HG03342 (cell line): ENCODE measurements around the gene SLC30A2.
"Not testable (repeated sequence)": the region's sequence is repeated elsewhere in the genome, so short reads cannot be mapped to it uniquely, and the experiment has no call there.

Source experiments
- ATAC-seq: cut with Tn5 transposase; IDR thresholded peaks from one replicate; pipeline ENCODE4 v1.9.1; 2021; ENCODE audit warnings: mild to moderate bottlenecking, moderate library complexity; ENCODE audit not compliant: unreplicated experiment

The SLC30A2 gene, protein sequence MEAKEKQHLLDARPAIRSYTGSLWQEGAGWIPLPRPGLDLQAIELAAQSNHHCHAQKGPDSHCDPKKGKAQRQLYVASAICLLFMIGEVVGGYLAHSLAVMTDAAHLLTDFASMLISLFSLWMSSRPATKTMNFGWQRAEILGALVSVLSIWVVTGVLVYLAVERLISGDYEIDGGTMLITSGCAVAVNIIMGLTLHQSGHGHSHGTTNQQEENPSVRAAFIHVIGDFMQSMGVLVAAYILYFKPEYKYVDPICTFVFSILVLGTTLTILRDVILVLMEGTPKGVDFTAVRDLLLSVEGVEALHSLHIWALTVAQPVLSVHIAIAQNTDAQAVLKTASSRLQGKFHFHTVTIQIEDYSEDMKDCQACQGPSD

DNA sequence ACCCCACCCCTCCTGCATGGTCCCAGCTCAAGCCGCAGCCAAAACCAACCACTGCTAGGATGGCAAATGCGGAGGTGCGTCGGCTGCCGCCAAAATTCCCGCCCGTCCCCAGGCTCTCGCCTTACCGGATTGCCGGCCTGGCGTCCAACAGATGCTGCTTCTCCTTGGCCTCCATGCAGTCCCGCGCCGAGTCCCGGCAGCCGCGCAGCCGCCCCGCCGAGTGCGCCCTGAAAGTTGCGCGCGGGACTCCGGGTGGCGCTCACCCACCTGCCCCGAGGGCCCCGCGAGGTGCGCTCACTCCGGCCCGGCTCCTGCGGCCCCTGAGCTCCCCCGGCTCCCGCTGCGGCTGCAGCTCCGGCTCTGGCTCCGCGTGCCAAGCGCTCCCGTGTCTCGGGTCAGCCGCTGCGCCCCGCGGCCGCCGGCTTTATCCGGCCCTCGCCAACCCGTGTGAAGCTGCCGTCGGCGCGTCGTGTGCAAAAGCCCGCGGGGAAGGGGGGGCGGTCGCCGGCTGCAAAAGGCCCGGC is at the start of gene SLC30A2:
TSS of gene SLC30A2 (minus strand) at position 397 of the 524 bp plus-strand sequence. CDS start at position 175, 222 bp downstream.
- ATAC-seq, result no peak

DNA sequence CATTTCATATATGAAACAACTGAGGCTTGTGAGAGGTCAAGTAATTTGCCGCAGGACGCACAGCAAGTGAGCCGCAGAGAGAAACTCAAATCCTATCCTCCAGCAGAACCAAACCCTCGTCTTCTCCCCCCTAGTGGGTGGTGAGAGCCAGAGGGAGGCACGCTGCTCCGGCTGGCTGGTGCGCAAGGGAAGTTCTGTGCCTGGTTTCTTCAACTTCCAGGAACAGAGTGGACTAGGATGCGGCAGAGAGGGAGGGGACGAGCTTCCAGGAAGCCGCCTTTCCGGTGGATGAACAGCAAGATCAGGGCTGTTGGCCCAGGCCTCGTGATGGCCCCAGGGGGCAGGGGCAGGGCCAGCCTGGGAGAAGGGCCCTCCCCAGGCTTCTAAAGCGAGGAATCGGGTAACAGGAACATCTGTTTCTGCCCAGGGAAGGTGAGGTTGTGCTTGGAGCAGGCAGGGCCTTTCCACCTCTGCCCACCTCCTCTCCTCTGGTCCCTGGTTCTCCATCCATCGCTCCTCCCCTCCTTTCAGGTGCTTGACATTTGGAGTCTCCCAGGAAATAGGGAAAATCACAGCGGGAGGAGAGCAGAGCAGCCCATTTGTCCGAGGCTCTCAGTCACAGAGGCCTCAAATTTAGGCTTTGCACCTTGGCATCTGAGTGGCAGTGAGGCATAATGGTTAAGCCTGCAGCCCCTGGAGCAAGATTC is 48.9 kb upstream of the SLC30A2 start:
- no peak for ATAC-seq

DNA sequence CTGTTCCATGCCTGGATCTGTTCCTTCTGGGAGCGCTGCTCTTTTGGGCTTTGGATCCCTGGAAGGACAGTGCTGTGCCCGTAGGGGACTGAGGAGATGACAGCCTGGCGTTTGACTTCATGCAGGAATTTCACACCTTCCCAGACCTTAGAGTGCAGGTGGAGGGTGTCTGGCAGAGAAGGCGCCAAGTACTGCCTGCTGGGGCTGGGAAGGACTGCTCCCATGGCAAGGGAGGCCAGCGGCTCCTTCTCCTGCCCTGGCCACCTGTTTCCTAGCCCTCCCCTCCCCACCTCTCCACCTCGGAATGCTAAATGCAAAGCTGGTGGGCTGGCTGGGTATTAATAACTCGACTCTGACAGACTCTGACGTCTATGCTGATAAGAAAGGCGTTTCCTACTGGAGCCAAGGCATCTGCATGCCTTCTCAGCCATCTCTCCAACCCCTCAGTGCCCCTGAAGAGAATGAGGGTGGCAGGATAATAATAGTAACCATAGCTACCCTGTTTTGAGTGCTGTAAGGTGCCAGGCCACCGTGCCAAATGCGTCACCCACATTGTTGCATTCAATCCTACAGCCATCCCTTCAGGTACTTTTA is 48.3 kb upstream of the SLC30A2 start:
- no peak for ATAC-seq

DNA sequence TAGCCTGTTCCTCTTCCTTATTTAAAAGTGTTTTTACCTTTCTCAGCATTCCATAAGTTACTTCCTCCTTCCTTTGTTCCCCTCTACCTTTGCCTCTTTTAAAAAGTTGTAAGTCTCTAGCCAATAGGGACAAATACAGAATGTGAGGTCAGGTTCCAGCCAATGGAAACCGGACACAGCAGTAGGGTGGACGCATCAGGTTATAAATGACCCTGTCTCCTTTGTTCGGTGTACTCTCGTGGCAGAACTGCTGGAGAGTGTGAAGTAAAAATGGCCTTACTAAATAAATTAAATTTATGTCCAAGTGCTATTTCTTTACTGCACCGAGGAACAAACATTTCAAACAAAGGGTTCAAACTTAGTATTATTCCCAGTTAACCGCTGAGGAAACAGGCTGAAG is 47.7 kb upstream of the SLC30A2 start:
- not testable (repeated sequence) for ATAC-seq

DNA sequence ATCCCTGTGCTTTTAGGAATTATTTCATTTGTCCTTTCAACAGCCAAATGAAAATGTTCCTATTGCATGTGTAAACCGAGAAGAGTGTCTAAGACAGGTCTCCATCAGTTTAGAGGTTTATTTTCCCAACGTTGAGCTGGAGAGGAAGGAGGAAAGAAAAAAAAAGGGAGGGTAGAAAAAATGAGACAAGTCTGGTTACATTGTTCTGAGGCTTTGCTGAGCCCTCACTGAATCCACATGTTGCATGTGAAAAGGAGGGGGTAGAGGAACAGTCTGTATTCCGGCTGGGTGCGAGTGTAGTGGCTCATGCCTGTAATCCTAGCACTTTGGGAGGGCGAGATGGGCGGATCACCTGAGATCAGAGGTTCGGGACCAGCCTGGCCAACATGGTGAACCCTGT is 46.5 kb upstream of the SLC30A2 start:
- no peak for ATAC-seq

DNA sequence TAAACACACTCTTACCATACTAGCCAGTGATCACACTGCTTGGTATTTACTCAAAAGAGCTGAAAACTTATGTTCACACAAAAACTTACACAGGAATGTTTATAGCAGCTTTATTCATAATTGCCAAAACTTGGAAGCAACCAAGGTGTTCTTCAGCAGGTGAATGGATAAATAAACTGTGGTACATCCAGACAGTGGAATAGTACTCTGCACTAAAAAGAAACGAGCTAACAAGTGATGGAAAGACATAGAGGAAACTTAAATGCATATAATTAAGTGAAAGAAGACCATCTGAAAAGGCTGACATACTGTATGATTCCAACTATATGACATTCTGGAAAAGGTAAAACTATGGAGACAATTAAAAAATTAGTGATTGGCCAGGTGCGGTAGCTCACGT is 45.0 kb upstream of the SLC30A2 start:
- ATAC-seq, result no peak

DNA sequence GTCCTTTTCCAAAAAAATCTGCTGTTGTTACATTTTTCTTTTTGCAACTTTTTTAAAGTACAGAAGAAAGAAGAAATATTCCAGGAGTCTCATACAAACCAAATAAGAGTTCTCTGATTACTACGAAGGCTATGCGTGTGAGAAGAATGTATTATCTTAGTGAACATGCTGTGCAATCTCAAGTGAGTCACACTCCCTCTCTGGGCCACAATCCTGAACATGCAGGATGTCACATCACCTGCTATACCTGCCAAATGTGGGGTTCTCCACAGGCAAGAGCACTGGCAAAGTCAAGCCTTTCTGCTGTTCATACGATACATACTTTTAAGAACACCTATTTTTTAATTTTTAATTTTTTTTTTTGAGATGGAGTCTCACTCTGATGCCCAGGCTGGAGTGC is 43.2 kb upstream of the SLC30A2 start:
- no peak for ATAC-seq

DNA sequence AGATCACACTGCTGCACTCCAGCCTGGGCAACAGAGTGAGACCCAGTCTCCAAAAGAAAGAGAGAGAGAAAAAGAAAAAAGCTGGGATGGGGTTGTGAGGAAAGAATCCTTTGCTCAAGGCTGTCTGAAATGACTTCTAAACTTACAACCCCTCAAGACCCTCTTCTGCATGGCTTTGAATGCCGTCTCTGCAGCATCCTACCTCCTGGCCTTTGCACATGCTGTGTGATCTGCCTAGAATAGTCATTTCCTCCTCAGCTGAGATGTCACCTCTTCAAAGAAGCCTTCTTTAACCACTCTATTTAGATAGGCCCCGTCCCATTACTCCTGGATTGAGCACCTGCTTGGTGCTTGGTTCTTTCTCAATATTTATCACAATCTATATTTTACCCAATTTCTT is 38.9 kb upstream of the SLC30A2 start:
- ATAC-seq, result no peak

DNA sequence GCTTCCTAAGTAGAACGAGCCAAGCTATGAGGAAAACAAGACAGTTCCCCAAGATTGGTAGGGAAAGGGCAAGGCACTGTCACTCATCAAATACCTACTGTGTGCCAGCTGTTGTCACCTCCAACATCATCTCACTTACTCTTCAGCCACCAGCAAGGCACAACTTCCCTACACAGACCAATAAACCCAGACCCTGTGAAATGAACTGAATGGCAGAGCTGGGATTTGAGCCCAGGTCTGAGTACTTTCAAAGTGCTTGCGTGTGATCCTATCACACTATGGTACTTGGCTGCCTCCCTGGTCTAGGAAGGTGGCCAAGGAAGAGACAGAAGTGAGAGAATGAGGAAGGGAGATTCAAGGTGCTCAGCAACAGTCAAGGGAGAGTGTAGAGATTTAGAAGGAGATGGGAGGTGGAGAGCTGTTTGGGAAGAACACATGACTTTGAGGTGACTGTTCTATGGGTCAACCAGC is 38.2 kb upstream of the SLC30A2 start:
- ATAC-seq, result no peak

DNA sequence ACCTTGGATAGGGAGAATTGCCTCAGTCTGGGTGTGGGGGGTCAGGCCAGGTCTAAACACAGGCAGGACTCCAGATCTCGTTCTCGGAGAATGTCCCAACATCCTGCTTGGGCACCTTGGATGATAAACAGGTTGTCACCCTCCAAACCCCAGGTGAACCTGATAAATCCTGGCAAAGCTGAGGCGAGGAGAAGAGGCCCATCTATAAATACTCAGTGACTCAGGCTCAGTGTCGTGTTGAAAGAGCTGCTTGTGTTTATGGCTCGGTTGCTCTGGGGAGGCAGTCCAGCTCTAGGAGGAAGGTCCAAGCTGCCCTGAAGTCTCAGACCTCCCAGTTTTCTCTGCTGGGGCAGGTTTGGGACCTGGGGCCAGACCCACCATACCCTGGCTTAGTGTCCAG is 37.3 kb upstream of the SLC30A2 start:
- ATAC-seq, result no peak

DNA sequence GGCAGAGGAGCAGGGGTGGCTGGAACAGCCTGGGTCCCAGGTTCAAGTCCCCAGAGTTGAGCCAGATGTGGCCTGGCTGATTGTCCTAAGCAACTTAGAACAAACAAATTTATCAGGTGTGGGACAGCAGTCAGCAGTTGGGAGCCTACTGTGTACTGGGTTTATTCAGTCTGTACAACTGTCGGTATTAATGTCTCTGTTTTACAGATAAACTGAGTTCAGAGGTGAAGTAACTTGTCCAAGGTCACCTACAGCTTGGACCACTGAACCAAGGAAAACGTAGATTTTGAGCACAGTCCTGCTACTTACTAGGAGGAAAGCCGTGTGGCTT is 36.1 kb upstream of the SLC30A2 start:
- ATAC-seq, result no peak

DNA sequence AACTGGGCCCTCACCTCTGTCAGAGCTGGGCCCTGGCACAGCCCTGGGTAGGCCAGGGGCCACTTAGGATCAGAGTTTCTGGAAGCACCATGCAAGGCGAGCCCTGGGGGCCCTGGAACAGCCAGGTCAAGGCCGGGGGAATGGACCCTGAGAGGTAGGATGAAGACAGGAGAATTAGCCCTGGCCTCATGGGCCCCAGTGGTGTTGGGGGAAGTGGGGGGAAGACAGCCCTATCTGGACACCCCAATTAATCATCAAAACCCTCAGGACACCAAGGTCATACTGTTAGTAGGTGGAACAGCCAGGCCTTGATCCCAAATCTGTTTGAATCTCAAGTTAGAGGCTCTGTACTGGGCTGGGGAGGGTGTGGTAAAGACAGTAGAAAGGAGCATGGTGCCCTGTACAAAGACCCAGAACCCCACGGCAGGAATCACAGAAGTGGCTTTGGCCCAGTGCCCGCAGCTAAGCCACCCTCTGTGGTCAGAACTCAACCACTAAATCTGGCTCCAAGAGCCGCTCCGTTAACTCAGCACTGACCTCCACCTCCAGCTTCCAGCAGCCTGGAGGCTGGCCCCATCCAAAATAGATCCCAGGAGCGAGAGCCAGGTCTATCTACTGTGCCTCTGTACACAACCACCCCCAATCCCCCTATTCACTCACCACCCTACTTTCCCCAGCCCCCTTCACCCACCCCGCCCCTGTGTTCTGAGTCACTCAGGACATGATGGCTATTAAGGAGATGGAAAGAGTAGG is 35.5 kb upstream of the SLC30A2 start:
- ATAC-seq, result no peak

DNA sequence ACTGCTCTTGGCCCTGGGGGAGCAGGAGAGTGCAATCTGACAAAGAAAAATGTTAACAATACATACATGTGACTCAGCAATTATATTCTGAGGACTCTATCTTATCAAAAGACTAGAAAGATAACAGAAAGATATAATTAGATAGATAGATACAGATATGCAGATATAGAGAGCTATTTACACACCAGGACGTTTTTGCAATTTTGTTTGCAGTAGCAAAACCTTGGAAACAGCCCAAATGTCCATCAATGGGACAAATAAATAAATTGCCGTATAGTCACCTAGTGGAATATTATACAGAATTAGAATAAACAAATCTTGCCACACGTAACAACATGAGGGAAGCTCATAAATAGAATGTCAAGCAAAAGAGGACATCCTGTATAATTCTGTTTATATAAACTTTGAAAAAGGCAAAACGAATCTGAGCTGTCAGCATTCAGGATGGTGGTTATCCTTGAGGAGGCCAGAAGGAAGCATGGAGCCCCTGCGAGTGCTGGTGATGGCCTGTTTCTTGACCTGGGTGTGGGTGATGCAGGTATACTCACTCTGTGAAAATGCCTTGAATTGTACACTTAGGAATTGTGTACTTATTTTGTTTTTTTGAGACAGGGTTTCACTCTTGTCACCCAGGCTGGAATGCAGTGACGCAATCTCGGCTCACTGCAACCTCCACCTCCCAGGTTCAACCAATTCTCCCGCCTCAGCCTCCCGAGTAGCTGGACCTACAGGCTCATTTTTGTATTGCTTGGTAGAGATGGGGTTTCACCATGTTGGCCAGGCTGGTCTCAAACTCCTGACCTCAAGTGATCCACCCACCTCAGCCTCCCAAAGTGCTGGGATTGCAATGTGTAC is 34.3 kb upstream of the SLC30A2 start:
- no peak for ATAC-seq

DNA sequence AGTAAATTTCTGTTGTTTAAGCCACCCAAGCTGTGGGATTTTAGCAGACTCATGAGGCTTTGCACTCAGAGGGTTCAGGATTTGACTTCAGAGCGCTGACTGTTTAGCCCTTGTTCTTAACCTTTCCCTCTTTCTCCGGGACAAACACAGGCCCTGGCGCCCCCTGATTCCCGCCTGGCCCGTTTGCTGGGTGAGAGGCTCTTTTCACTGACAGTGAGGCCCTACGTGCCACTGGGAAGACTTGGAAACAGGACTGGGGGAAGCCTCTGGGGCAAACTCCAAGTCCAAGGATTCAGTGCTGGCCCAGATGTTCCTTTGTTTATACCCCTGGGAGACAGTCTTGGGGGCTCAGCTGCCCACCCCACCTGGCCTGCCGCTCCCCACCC is 33.3 kb upstream of the SLC30A2 start:
- ATAC-seq, result no peak

DNA sequence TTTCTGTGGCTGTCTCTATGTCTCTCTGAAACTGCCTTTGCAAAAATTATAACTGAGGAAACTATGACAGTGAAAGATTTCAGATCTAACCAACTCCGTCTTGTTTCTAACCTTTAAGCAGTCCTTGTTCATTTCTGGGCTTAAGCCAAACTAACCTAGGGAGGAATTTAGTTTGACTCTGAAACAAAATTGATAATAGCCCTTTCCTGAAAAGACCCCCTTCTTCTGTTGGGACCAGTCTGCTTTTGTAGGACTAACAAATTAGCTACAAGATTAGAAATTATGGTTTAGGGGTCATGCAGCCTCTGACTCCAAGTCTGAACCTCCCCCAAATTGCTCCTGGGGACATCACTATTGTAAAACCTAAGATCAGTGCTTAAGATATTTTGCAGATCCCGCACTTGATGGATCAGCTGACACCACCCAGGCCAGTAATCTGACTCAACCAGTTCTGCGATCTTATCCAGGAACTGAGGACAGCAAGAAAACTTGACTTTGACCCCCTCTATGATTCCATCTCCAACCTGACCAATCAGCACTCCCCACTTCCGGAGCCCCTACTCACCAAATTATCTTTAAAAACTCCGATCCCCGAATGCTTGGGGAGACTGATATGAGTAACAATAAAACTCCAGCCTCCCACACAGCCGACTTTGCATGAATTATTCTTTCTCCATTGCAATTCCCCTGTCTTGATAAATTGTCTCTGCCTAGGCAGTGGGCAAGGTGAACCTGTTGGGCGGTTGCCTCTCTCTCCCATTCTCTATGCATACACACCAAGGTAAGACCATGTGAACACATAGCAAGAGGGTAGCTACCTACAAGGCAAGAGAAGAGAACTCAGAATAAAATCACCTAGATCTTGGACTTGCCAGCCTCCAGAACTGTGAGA is 32.6 kb upstream of the SLC30A2 start:
- ATAC-seq, result no peak

DNA sequence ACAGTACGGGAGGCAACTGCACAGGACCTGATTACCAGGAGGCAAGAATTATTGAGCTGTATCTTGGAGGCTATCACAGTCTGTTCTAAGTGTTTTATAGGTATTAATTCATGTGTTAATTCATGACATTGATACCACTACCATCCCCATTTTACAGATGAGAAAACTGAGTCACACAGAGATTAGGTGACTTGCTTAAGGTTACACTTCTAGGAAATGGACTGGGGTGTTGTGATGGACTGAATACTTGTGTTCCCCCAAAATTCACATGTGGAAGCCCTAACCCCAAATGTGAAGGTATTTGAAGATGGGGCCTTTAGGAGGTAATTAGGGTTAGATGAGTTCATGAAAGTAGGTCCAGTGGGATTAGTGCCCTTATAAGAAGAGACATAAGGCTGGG is 31.6 kb upstream of the SLC30A2 start:
- no peak for ATAC-seq

DNA sequence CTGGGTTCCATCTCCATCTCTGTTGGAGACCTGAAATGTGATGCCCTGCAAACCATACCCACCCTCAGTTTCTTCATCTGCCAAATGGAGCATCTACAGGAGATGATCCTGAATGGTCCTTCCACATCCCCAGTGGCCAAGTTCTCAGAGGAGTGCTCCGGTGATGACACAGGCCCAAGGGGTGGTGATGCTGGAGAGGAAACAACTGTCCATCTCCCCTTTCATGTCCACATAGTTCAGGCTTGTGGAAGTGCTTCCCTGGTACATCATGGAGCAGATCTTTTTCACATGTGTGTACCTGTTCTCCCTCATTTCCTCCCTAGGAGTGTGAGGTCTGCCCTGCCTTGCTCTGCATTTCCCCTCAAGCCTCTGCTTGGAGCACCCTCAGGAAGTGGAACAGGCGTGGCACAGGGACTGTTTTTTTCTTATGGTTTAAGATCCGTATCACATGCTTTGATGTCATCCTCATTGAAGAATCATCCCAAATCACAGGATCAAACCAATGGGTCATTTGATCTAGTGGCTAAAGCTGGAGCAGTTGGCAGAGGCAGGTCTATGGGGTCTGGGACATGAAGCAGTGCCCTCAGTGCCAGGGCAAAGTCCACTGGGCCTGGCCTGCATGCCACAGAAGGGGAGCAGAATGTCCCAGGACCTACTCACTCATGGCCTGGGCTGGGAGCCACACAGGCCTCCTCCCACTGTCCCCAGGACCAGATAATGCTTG is 29.7 kb upstream of the SLC30A2 start:
- ATAC-seq, result no peak

DNA sequence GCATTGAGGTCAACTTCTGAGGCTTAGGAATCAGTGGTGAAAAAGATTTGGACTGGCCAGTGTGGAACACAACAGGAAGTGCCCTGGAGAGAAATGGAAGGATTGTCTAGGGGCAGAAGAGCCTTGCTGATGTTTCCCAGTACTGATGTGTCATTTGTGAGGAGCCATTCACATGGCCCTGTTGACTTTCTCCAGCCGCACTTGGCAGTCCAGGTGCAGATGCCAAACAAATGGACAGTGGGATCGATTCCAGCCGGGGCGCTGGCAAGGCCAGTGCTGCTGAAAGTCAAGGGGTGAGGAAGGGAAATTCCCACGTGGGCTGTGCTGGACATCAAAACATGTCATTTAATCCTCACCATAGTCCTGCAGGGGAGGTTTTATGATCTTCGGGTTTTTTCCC is 26.4 kb upstream of the SLC30A2 start:
- no peak for ATAC-seq

DNA sequence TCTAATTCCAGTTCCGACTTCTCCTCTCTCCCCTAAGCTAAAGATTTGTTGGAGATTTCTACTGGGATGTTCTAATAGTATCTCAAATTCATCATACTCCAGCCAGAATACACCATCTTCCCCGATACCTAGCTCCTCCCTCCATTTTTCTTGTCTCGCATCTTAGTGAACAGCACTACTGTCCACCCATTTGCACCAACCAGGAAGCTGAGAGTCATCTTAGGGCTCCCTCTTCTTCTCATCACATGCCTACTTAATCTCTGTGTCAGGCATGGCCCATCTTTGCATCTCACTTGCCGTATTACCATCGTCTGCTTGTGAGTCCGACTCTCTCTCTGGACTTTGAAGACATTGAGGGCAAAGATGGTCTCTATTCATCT is 25.0 kb upstream of the SLC30A2 start:
- ATAC-seq, result no peak
